H9 (cell line): Measurements from ENCODE around the gene ZNF423. TPM values are rescaled to one million over a fixed set of nuclear protein-coding genes. Genes with fewer than 3 reads are reported as not detected.

Experiments used
- DNase-seq: peaks from one replicate; pipeline ENCODE4 v3.0.0-alpha.2; 2017
- H2AFZ ChIP-seq: one replicate; pipeline ENCODE4 v1.6.1; 2013; ENCODE audit warnings: mild to moderate bottlenecking, low read length, control low read depth, moderate library complexity
- H2AK5ac ChIP-seq: 2 replicates; pipeline ENCODE4 v1.6.1; 2013; ENCODE audit warnings: low read length, control low read depth, mixed read lengths; ENCODE audit not compliant: insufficient read length
- H2BK120ac ChIP-seq: one replicate; pipeline ENCODE4 v1.6.1; 2013; ENCODE audit warnings: low read depth, mild to moderate bottlenecking, low read length, control low read depth, inconsistent platforms; ENCODE audit not compliant: poor library complexity, severe bottlenecking
- H2BK12ac ChIP-seq: 2 replicates; pipeline ENCODE4 v1.6.1; 2013; ENCODE audit warnings: low read length, control low read depth, mixed read lengths, low read depth; ENCODE audit not compliant: insufficient read length
- H2BK15ac ChIP-seq: 2 replicates; pipeline ENCODE4 v1.6.1; 2013; ENCODE audit warnings: low read depth, low read length, control low read depth
- H2BK20ac ChIP-seq: one replicate; pipeline ENCODE4 v1.6.1; 2013; ENCODE audit warnings: low read depth, mild to moderate bottlenecking, low read length, control low read depth, inconsistent platforms; ENCODE audit not compliant: poor library complexity, severe bottlenecking
- H2BK5ac ChIP-seq: 2 replicates; pipeline ENCODE4 v1.6.1; 2013; ENCODE audit warnings: low read length, control low read depth, mixed read lengths; ENCODE audit not compliant: insufficient read length
- H3K14ac ChIP-seq: 2 replicates; pipeline ENCODE4 v1.6.1; 2013; ENCODE audit warnings: low read length, control low read depth; ENCODE audit not compliant: insufficient read depth
- H3K18ac ChIP-seq: 2 replicates; pipeline ENCODE4 v1.6.1; 2013; ENCODE audit warnings: low read depth, mild to moderate bottlenecking, mixed read lengths, low read length, control low read depth; ENCODE audit not compliant: insufficient read length
- H3K23ac ChIP-seq: 2 replicates; pipeline ENCODE4 v1.6.1; 2013; ENCODE audit warnings: low read length, control low read depth, mixed read lengths, low read depth; ENCODE audit not compliant: insufficient read length
- H3K23me2 ChIP-seq: 2 replicates; pipeline ENCODE4 v1.6.1; 2013; ENCODE audit warnings: low read depth, mild to moderate bottlenecking, mixed read lengths, low read length, control low read depth; ENCODE audit not compliant: insufficient read length, poor library complexity, severe bottlenecking
- H3K27ac ChIP-seq: 2 replicates; pipeline ENCODE4 v1.5.1; 2013; ENCODE audit warnings: low read length, control low read depth, mixed read lengths, low read depth; ENCODE audit not compliant: insufficient read length
- H3K27me3 ChIP-seq: 2 replicates; pipeline ENCODE4 v1.6.1; 2013; ENCODE audit warnings: low read length, control low read depth, inconsistent platforms; ENCODE audit not compliant: insufficient read depth
- H3K4ac ChIP-seq: 2 replicates; pipeline ENCODE4 v1.6.1; 2013; ENCODE audit warnings: low read depth, mild to moderate bottlenecking, control low read depth, inconsistent platforms, low read length, moderate library complexity
- H3K4me1 ChIP-seq: 2 replicates; pipeline ENCODE4 v1.6.1; 2013; ENCODE audit warnings: low read length, control low read depth, inconsistent platforms; ENCODE audit not compliant: insufficient read depth
- H3K4me2 ChIP-seq: 2 replicates; pipeline ENCODE4 v1.6.1; 2013; ENCODE audit warnings: low read length, control low read depth, mixed read lengths; ENCODE audit not compliant: insufficient read length, insufficient read depth
- H3K56ac ChIP-seq: 2 replicates; pipeline ENCODE4 v1.6.1; 2013; ENCODE audit warnings: low read depth, mild to moderate bottlenecking, mixed read lengths, low read length, control low read depth; ENCODE audit not compliant: insufficient read length
- H3K79me1 ChIP-seq: 2 replicates; pipeline ENCODE4 v1.6.1; 2013; ENCODE audit warnings: low read depth, mild to moderate bottlenecking, moderate library complexity, low read length, control low read depth, inconsistent platforms; ENCODE audit not compliant: insufficient read depth, poor library complexity, severe bottlenecking
- H3K79me2 ChIP-seq: 2 replicates; pipeline ENCODE4 v1.6.1; 2013; ENCODE audit warnings: low read length, control low read depth, inconsistent platforms; ENCODE audit not compliant: insufficient read depth
- H3K9ac ChIP-seq: 2 replicates; pipeline ENCODE4 v1.6.1; 2013; ENCODE audit warnings: low read length, control low read depth, mixed read lengths; ENCODE audit not compliant: insufficient read length; ENCODE audit errors: extremely low read depth
- H3K9me3 ChIP-seq: one replicate; pipeline ENCODE4 v1.6.1; 2013; ENCODE audit warnings: low read depth, low read length, inconsistent platforms; ENCODE audit not compliant: control insufficient read depth
- H3T11ph ChIP-seq: one replicate; pipeline ENCODE4 v1.6.1; 2013; ENCODE audit warnings: mild to moderate bottlenecking, low read length, control low read depth, inconsistent platforms
- H4K20me1 ChIP-seq: one replicate; pipeline ENCODE4 v1.6.1; 2013; ENCODE audit not compliant: control insufficient read depth, insufficient read length, insufficient read depth
- H4K5ac ChIP-seq: 2 replicates; pipeline ENCODE4 v1.6.1; 2013; ENCODE audit warnings: low read depth, mild to moderate bottlenecking, mixed read lengths, low read length, control low read depth; ENCODE audit not compliant: insufficient read length
- H4K8ac ChIP-seq: replicated peaks from 2 replicates; pipeline ENCODE4 v1.6.1; 2013; ENCODE audit warnings: low read length, control low read depth, mixed read lengths, low read depth; ENCODE audit not compliant: insufficient read length
- H4K91ac ChIP-seq: 2 replicates; pipeline ENCODE4 v1.6.1; 2013; ENCODE audit warnings: low read depth, mild to moderate bottlenecking, moderate library complexity, mixed read lengths, low read length, control low read depth; ENCODE audit not compliant: insufficient read length
- H3K27ac Mint-ChIP-seq, 3 experiments: 2 replicates in 2 of 3; 3 replicates in 1 of 3; pipeline ENCODE4 v1.8.0; 2020 to 2021; ENCODE audit warnings: mixed read lengths in 3 of 3, mild to moderate bottlenecking in 1 of 3, moderate library complexity in 1 of 3
- H3K27me3 Mint-ChIP-seq: 2 replicates; pipeline ENCODE4 v1.8.0; 2021; ENCODE audit warnings: low read depth, mild to moderate bottlenecking, moderate library complexity, mixed read lengths
- H3K36me3 Mint-ChIP-seq, 3 experiments: 2 replicates in 2 of 3; 3 replicates in 1 of 3; pipeline ENCODE4 v1.8.0; 2020 to 2021; ENCODE audit warnings: low read depth in 3 of 3, mixed read lengths in 3 of 3; ENCODE audit not compliant: insufficient read depth in 1 of 3
- H3K4me1 Mint-ChIP-seq, 2 experiments: 2 replicates each; pipeline ENCODE4 v1.8.0; 2020; ENCODE audit warnings: mixed read lengths in 2 of 2
- H3K4me3 Mint-ChIP-seq, 2 experiments: 2 replicates in 1 of 2; 3 replicates in 1 of 2; pipeline ENCODE4 v1.8.0; 2020 to 2021; ENCODE audit warnings: mild to moderate bottlenecking in 2 of 2, mixed read lengths in 2 of 2, moderate library complexity in 1 of 2
- H3K9me3 Mint-ChIP-seq, 2 experiments: 2 replicates in 1 of 2; 3 replicates in 1 of 2; pipeline ENCODE4 v1.8.0; 2020; ENCODE audit warnings: mild to moderate bottlenecking in 2 of 2, mixed read lengths in 2 of 2, moderate library complexity in 1 of 2
- CTCF ChIP-seq: fragments of 200-600 bp; sonication (generic); conservative IDR thresholded peaks from 3 replicates; pipeline ENCODE4 v1.8.0; 2021; ENCODE audit warnings: antibody characterized with exemption, mild to moderate bottlenecking
- WGBS: extraction: QIAGEN DNeasy Blood & Tissue Kit; methylation state at CpG from one replicate; pipeline ENCODE4 v1.1.7; 2013; ENCODE audit warnings: missing lambda C conversion rate, low lambda C conversion rate, mixed read lengths; ENCODE audit not compliant: insufficient read length; ENCODE audit errors: extremely low coverage; 5-methylcytosine and 5-hydroxymethylcytosine counted together
- total RNA-seq: library from RNA; stranded (reverse); gene quantifications from 2 replicates; pipeline ENCODE4 v1.2.1, GENCODE V29; 2021

The ZNF423 gene
- total RNA-seq, 1 experiment from 2014 or later, result 51.5 TPM

GRCh38 chr16:49492896-49493626, 362.9 kb downstream of the ZNF423 start:
- H2AFZ ChIP-seq, result no peak overlapping the region
- H3K27ac ChIP-seq, result no peak overlapping the region
- no peak overlapping the region for H3K56ac ChIP-seq
- H2AK5ac ChIP-seq, result no peak overlapping the region
- no peaks in the 10 kb centered on the region for H3K27me3 ChIP-seq
- Mint-ChIP-seq H3K4me1 (peaks cover 11 to 19% of the 10 kb centered on the region in 2 experiments), H3K27ac (no peak overlapping the region; a peak in 2 of 7 replicates), H3K4me3 (peak overlapping the region in 1 of 2 experiments; percentile 52; a peak in 1 of 5 replicates), H3K27me3 (peaks cover 2% of the 10 kb centered on the region; the same call in 1 of the 2 replicates), H3K9me3 (no peaks in the 10 kb centered on the region; a peak in 1 of 5 replicates), H3K36me3 (peaks cover 0 to 8% (median 7%) of the 10 kb centered on the region in 3 experiments; a peak in 5 of 7 replicates)
- no peak overlapping the region for H4K5ac ChIP-seq
- H3K4me1 ChIP-seq, result no peaks in the 10 kb centered on the region
- no peak overlapping the region for H2BK20ac ChIP-seq
- no peaks in the 10 kb centered on the region for H3K79me1 ChIP-seq
- H4K91ac ChIP-seq, result no peak overlapping the region
- no peaks in the 10 kb centered on the region for H3K79me2 ChIP-seq
- H2BK15ac ChIP-seq, result no peak overlapping the region
- no peak overlapping the region for H3K18ac ChIP-seq
- no peak overlapping the region for H3K4ac ChIP-seq
- no peak overlapping the region for H2BK120ac ChIP-seq
- H3K9ac ChIP-seq, result no peak overlapping the region
- H2BK5ac ChIP-seq, result no peak overlapping the region
- H3K4me2 ChIP-seq, result no peak overlapping the region
- no CpG with 5 or more reads among the region's 16 CpGs for whole genome bisulfite sequencing
- H4K20me1 ChIP-seq, result no peaks in the 10 kb centered on the region
- no peak overlapping the region for H3T11ph ChIP-seq
- no peak overlapping the region for H3K14ac ChIP-seq
- no peak for DNase-seq
- no peak overlapping the region for H4K8ac ChIP-seq
- H3K9me3 ChIP-seq, result no peaks in the 10 kb centered on the region
- H3K23me2 ChIP-seq, result no peaks in the 10 kb centered on the region
- H3K23ac ChIP-seq, result no peak overlapping the region
- no peak overlapping the region for H2BK12ac ChIP-seq
- TF ChIP-seq CTCF, result no peak
